Middle frontal gyrus (tissue), 1 donor: ENCODE data around the gene TTC23L.

Experiments used
- DNase-seq: peaks from one replicate; pipeline ENCODE4 v3.0.0-alpha.2; 2015; ENCODE audit warnings: low spot score; ENCODE audit errors: extremely low spot score

Gene TTC23L

DNA sequence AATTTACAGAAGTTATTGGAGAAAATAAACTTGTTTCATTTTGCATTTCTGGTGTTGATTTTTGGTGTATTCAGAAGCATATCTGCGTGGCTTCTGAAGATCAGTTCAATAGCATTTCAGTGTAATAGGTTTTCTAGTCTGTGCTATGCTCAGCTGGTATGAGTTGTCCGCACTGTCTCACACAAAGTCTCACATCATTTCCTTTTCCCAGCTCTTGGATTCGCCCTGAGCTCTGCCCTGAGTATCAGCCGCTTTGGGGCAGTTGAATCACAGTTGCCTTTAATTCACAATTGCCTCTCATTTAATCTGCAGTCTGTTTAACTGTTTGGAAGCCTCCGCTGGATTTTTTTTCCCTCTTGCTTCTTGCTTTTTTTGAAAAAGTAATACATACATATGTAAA is 6.4 kb upstream of the TTC23L start:
- no peak for DNase-seq

DNA sequence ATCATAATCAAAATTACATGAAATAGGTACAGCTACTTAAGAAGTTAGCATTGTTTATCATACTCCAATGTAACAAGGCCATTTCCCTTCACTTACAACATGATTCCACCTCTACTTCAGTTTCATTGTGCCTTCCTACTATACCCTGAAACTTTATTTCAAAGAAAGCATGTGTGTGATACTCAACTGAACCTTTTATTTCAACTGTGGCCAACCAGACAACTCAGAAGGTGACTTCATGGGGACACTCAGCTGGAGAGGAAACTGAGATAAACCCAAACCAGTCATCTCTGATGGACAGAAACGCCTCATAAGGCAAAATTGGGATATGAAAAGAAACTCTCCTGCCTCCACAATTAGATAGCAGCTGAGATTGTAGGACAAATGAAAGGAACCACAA is 5.9 kb upstream of the TTC23L start:
- no peak for DNase-seq

DNA sequence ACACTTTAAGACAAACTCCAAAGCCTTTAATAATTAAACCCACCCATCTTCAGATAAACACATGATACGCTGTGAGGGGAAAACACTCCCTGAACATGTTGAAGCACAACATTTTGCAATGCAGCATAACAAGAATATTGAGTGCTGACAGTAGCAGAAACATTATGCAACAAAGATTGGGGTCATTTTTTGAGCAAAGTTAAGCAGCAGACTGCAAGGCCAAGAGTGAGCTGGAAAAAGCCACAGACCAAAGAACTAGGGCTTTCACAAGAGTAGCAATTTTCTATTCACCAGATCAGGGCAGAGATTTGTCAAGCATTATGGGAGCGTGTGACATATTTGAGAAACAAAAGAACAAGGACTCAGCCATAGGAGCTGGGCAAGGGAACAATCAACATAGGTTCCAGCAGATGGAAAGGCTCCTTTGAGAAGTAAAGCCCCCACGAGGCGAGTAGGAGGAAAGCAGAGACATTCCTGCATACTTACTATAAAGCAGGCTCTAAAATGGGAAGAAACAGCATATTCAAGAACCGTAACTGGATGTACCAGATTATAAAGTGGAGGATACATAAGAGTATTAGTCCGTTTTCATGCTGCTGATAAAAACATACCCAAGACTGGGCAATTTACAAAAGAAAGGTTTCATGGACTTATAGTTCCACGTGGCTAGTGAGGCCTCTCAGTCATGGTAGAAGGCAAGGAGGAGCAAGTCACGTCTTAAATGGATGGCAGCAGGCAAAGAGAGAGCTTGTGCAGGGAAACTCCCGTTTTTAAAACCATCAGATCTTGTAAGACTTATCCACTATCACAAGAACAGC is 4.8 kb upstream of the TTC23L start:
- DNase-seq: no peak

DNA sequence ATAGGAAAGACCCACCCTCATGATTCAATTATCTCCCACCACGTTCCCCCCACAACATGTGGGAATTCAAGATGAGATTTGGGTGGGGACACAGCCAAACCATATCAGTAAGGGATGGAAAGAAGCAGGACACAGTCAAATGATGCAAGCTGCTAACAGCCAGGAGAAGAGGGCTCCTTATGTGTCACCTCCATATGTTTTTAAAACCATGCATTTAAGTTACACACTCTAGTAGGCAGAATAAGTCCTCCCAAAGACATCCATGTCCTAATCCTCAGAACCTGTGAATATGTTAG is 4.2 kb upstream of the TTC23L start:
- DNase-seq: no peak

DNA sequence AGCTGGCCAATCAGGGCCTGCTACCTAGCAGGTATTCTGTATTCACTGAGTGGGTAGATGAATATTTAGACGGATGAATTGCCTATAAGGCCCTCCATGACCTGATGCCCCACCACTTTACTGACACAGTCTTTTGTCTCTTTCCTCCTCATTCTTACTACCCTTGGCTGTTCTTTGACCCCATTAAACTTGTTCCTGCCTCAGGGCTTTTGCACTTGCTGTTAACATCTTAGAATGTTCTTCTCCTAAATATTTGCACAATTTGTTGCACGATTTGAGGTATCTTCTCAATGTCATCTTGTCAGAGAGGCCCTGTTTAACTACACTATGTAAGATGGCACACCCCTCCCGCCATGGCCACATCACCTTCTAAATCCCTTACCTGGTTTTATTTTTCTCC is 3.3 kb upstream of the TTC23L start:
- no peak for DNase-seq

DNA sequence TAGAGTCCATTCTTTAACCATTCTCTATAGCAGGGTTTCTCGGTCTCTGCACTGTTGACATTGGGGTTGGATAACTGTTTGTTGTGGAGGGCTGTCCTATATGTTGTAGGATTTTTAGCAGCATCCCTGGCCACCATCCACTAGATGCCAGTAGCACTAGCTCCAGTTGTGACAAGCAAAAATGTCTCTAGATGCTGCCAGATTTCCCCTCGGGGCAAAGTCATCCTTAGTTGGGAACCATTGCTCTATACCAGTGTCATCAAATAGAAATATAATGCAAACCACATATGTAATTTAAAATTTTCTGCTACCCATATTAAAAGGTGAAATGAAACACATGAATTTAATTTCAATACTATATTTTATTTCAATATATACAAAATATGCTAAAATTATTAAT is 2.9 kb downstream of the TTC23L start:
- no peak for DNase-seq

DNA sequence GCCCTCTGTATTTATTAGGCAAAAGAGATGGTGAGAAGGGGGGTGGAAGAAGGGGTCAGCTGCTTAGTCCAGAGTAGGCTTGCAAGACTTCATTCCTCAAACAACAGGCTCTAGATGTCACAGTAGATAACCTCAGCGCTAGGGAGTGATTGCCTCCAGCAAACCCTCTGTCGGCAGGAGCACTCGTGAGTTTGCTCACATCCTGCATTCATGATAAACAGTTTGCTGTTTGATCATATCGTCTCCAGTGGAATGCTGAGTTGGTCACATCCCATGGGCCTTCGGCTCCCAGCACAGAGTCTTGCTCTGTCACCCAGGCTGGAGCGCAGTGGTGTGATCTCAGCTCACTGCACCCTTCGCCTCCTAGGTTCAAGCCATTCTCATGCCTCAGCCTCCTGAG is 3.6 kb downstream of the TTC23L start:
- no peak for DNase-seq

DNA sequence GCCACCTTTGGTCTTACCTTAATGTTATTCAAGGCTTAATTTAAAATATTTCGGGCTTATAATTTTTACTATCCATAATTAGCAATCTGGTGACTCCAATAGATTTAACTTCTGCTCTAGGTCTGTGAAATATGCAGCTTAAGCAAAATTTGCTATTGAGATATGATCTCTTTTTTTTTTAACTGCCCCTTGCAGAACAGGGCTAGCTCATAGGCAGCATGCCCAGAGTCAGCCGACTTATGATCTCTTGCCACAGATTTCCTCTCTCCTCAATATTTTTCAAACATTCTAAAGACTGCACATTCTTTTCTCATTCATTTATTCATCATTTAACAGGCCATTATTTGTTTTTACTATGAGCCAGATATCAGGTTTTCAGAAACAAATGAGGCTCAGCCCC is 4.5 kb downstream of the TTC23L start:
- DNase-seq: no peak

DNA sequence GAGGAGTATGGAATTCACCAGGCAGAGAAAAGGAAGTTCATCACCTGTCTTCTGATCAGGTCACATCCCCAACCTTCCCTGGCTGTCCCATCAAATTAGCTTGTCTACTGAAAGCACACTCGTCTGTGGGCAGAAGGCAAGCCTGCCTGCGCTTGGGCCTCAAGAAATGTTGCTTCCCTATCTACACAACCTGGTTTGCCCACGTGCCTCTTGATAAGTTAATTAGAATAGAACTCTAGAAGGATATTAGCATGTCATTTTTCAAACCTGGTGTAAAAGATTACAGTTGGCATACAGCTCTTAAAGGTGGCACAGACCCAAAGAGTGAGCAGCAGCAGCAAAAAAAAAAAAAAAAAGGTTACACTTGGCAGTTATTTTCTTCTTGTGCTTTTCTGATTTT is 5.1 kb downstream of the TTC23L start:
- no peak for DNase-seq

DNA sequence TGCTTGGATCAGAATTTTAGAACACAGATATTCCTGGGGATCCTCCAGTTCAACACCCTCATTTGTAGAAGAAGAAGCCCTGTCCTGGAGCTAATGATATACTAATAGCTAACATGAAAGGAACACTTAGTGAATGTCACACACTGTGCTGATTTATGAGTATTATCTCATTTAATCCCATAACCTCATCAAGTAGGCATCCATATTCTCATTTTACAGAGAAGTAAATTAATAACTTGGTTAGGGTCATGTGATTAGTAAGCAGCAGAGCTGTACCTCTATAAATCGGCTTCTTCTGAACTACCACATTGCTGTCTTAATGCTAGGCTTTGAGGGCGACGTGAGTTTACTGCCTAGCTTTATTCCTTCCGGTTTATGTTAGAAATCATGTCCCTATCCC is 6.0 kb downstream of the TTC23L start:
- DNase-seq: no peak

DNA sequence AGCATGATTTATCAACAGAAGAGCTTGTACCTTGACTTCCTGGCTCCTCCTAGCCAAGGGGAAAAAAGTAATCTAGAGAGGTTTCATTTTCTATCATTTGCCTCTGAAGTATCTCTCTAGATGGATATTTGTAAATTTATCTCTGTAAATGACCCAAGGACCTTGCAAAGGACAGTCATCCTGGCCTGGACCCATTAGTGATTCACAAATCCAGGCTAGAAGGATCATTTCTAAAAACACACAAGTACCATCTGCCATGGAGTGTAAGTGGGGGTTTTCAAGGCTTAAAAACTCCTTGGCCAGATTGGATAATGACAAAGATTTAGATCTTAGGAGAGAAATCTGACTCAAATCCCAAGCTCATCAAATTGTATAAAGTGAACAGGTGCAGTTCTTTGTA is 8.1 kb downstream of the TTC23L start:
- DNase-seq: no peak

DNA sequence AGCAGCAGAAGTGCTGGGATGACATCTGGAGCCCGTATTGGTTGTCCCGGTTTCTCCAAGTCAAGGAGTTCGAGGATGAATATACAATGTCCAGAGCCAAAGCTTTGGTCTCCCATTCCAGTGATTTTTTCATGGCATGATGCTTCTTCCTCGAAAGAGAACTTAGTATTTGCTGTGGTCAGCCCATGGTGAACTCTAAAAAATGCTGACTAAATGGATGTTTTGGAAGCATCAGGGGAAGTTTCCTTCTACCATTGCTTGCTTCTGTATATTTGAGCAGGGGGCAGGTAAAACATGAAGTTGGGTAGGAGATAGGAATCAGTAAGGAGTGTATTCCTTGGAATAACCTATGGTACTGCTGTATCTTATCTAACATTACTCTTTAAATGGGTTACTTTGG is 8.6 kb downstream of the TTC23L start:
- DNase-seq: no peak

DNA sequence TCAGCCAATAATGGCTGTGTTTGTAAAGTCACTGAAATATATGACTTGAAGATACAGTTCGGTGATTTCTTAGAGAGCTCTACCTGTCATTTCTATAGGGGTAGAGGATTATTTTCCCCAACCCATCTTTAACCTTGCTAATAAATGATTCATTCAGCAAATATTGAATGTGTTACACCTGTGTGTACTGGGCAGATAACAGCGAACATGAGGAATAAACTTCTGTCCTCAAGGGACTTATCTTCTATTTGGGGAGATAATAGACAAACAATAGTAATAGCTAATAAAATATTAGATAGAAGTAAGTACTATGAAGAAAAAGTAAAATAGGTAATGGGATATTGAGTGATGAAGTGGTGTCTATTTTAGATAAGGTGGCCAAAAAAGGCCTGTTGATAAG is 9.3 kb downstream of the TTC23L start:
- DNase-seq: no peak

DNA sequence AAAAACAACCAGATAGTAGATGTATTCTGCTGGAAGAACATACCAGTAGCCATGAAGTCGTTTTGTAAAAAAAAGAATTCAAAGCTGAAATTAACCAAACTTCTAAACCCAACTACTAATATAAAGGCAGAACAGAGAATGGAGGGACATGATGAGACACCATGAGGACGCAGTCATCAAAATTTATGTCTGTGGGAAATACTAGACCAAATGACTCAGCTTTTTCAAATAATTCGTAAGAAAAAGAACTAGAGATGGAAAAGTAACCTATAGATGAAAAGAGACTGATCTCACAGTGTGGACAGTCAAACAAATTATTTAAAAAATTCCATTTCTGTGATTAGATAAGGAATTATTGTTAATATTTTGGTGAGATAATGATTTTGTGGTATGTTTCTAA is 10.3 kb downstream of the TTC23L start:
- DNase-seq: no peak

DNA sequence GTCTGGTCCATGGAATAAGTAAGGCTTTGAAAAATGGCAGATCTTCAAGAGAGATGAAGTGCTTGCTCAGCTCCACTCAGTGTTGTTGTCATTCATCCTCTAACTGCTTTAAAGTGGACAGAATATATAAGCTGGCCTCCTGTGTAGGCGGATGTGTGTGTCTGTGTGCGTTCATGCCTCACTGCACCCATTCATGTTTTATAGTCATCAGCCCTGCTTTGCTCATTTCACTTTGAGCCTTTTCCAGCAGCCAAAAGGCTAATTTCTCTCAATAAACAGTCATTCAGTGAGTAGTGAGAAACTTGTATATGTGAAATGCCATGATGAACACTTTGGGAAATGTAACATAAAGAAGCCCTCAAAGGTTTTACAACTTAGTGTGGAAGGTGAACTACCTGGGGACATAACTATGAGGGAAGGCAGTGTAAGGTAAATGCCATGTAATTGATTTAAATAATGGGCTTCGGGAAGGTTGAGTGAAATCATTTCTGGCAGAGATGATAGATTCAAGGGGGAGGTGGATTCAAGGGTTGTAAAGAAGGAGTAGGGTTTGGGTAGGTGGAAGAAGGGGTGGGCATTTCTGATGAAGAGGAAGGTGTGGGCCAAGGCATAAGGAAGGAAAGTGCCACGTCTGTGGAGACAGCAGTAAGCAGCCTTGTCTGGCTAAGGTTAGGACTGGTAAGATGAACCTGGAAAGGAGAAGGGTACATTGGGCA is 15.7 kb downstream of the TTC23L start:
- no peak for DNase-seq

DNA sequence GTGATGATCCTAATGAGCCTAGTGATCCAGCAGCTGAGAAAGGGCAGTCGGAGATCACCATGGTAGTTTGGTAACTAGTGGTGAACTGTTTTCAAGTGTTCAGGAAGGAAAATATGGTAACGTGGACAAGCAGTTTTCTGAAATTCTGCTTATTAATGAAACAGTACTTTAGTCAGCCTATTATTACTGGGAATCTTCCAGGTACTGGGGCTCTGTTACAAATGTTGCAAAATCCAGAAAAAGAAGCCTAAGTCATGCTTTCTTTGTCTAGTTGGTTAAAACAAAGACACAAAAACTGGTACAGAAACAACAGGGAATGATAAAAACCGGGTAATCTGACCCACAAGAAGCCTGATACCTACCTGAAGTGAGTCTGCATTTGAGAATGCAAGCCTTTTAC is 18.2 kb downstream of the TTC23L start:
- DNase-seq: no peak

DNA sequence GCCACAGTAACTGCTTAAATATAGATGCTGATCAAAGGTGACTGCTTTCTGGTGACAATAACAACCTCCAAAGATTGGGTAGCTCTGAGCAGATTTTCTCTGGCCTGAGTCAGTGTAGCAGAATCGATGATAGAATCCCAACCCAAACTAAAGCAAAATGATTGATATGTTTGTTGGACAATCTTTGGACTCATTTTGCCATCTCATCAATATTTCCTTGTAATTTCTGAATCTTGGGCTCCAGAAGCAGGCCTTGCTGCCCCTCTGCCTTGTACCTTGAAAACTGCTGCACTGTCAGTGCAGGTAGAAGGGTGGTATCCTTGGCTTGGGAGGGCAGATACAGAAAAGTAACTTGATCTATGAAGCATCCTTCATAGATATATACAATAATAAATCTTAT is 18.9 kb downstream of the TTC23L start:
- DNase-seq: no peak

DNA sequence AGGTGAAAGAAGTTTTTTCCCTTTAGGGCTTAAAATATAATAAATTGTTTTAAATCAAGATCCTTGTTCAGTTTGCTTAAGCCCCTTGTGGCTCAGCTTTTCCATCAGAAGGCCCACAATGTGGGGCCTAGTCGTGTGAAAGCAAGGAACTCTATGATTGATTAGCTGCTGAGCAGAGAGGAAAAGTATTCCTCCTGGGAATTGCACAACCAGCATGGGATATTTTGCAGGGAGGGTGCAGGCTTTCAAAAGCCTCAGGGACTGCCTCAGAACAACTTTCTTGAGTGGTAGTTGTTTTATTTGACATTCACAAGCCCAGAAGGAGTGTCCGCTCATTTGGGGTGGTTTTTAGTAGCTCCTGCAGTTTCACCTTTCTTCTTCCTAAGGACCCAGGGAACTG is 19.8 kb downstream of the TTC23L start:
- DNase-seq: no peak

DNA sequence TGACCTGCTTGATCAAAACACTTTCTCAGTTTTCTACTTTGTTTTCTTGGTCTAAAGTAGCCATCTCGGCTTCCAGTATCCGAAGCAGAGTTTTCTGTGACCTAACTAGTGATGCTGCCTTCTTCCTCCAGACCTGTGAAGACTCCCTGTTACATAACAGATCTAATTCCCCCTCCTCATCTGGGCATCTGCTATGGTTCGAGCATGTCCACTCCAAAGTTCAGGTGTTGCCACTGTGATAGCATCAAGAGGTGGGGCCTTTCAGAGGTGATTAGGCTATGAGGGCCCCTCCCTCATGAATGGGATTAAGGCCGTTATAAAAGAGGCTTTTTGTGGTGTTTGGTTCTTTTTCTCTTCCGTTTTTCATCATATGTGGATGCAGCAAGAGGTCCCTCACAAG is 20.3 kb downstream of the TTC23L start:
- no peak for DNase-seq

DNA sequence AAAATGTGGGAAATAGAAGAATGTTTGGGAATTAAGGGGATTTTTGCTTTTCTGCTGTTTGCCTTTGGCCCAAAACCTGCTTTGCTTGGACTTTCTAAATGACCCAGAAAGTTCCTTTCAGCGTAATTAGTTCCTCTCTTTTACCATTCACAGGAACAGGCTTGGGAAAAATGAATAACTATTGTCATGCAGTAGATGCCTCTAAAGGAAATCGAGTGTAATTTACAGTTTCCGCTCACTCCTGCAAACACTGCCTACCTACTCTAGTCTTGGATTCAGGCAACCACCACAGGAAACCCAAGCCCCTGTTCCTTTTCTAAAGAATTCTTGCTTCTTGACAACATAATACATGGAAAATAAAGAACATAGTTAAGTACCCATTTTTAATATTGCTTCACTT is 25.0 kb downstream of the TTC23L start:
- no peak for DNase-seq

DNA sequence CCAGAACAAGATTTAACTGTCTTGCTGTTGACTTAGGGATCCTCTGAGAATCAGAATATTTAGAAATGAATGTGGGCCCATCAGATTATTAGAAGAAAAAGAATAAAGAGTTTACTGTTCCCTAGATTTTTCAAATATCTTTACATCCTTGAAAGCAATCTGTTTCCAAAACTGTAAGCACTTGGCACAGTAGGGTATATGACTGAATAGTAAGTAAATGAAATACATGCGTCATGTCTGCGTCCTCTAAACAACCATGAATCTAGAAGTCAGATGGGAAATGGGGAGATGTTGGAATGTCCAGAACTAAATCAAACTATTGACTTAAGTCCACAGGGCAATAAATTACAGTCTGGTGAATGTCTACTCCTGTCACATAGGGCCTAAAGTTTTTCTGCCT is 26.1 kb downstream of the TTC23L start:
- DNase-seq: no peak

DNA sequence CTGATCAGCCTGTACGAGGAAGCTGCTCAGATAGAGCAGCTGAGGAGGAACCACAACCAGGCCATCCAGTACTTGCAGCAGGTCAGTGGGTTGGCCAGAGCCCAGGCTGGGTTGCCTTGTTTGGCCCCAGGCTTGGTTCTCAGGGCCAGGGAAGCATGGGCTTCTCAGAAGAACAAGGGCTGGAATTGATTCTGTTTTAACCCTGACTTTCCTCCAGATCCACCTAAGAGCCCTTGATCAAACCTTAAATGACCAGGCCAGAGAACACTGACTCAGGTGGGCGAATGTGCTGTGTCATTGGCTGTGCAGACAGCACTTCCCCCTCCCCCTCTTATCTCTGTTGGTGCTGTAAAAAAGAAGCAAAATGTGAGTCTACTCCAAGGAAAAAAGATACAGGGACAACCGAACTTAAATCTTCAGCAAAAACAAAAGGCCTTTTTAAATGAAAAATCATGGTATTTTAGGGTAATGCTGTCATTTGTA is 28.1 kb downstream of the TTC23L start:
- DNase-seq: no peak

DNA sequence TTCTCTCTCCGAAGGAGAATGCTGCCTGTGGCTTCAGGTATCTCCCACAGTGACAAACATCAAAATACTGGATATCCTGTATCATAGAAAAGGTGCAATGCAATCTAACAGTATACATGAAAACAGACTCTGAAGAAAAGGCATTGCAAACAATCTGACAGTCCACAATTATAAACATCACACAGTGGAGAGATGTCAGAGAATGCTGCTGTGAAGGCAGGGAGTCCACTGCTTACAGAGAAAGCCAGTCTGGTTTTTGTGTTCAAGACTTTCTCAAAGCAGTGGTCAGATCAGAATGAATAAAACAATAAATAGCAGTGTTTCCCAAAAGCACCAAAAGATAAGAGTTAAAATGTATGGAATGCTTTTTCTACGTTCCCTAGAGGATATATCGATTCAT is 28.7 kb downstream of the TTC23L start:
- no peak for DNase-seq
